HepG2 (cell line): Measurements from ENCODE around the gene SLC12A3. TPM values are rescaled to one million over a fixed set of nuclear protein-coding genes. Genes with fewer than 3 reads are reported as not detected.

Experiments used
- ATAC-seq: fragments of 200-7000 bp; cut with Tn5 transposase; 3 replicates; pipeline ENCODE4 v1.9.1; 2020; ENCODE audit warnings: mild to moderate bottlenecking, moderate library complexity
- BruUV-seq: library from RNA; stranded (reverse); fragments of 400-500 nt; replicated peaks from 2 replicates; lab custom pipeline; 2021; lab: Mats Ljungman, UMichigan
- CTCF ChIA-PET: fragments of 300-600 bp; formaldehyde crosslinking; extraction: SDS; loops from one replicate; lab custom pipeline; 2021; ENCODE audit warnings: low total read pairs, inconsistent platforms, low intra/inter-chr PET ratio; lab: Yijun Ruan, JAX
- POLR2A ChIA-PET: fragments of 350-600 bp; sonication (Branson Sonifier 250); formaldehyde crosslinking; loops from one replicate; lab custom pipeline; 2020; ENCODE audit warnings: antibody characterized with exemption, inconsistent platforms; lab: Yijun Ruan, JAX
- DNase-seq: peaks from one replicate; pipeline ENCODE4 v3.0.0-alpha.2; 2015; ENCODE audit warnings: low spot score
- FAIRE-seq: peaks from 3 replicates; lab custom pipeline; 2011; peaks lifted over from hg19 to GRCh38; lab: Jason Lieb, UNC
- H2AFZ ChIP-seq: one replicate; pipeline ENCODE4 v1.6.1; 2011; ENCODE audit warnings: low read length, inconsistent platforms
- H3K27ac ChIP-seq: fragments of 300-600 bp; 3 replicates; pipeline ENCODE4 v1.8.0; 2011; ENCODE audit warnings: mixed run types, mild to moderate bottlenecking, mixed read lengths, low read length, inconsistent platforms; ENCODE audit not compliant: insufficient read depth; ENCODE audit errors: extremely low read length
- H3K27me3 ChIP-seq, 2 experiments: fragments of 200-600 bp in 1 of 2; 2 replicates in 1 of 2; 3 replicates in 1 of 2; pipeline versions ENCODE4 v1.6.0 to v1.8.0; 2011; ENCODE audit warnings: low read length in 2 of 2, mild to moderate bottlenecking in 2 of 2, moderate library complexity in 2 of 2, inconsistent platforms in 1 of 2; ENCODE audit not compliant: insufficient read depth in 2 of 2, control insufficient read depth in 1 of 2
- H3K36me3 ChIP-seq, 2 experiments: fragments of 200-600 bp in 1 of 2; replicated peaks in 1 of 2; 2 replicates in 1 of 2; 3 replicates in 1 of 2; pipeline versions ENCODE4 v1.5.1 to v1.8.0; 2011; ENCODE audit warnings: low read length in 2 of 2, inconsistent platforms in 1 of 2; ENCODE audit not compliant: insufficient read depth in 2 of 2, control insufficient read depth in 1 of 2
- H3K4me1 ChIP-seq: 2 replicates; pipeline ENCODE4 v1.5.1; 2012; ENCODE audit warnings: low read length, inconsistent platforms; ENCODE audit not compliant: insufficient read depth
- H3K4me2 ChIP-seq: 2 replicates; pipeline ENCODE4 v1.6.0; 2011; ENCODE audit warnings: low read depth, low read length, inconsistent platforms
- H3K4me3 ChIP-seq, 3 experiments: fragments of 200-600 bp in 1 of 3; sonication (generic), shearing (Covaris generic) in 1 of 3; replicated peaks in 1 of 3; 2 replicates each; pipeline ENCODE4 v1.5.1; 2011 to 2016; ENCODE audit warnings: low read length in 3 of 3, inconsistent platforms in 2 of 3, low read depth in 2 of 3, mild to moderate bottlenecking in 2 of 3, control low read depth in 1 of 3, mixed read lengths in 1 of 3; ENCODE audit not compliant: insufficient read depth in 1 of 3
- H3K79me2 ChIP-seq: one replicate; pipeline ENCODE4 v1.6.1; 2011; ENCODE audit warnings: low read length, inconsistent platforms; ENCODE audit not compliant: insufficient read depth
- H3K9ac ChIP-seq: 2 replicates; pipeline ENCODE4 v1.6.0; 2011; ENCODE audit warnings: mild to moderate bottlenecking, low read depth, low read length, inconsistent platforms; ENCODE audit not compliant: insufficient read depth
- H3K9me3 ChIP-seq: 2 replicates; pipeline ENCODE4 v1.5.1; 2012; ENCODE audit warnings: mild to moderate bottlenecking, low read length
- H4K20me1 ChIP-seq: 2 replicates; pipeline ENCODE4 v1.6.0; 2011; ENCODE audit warnings: inconsistent platforms, mild to moderate bottlenecking, low read length, moderate library complexity; ENCODE audit not compliant: insufficient read depth
- AGO2 ChIP-seq: fragments of 200-400 bp; formaldehyde crosslinking; optimal IDR thresholded peaks from 2 replicates; pipeline ENCODE3; 2017; ENCODE audit warnings: mild to moderate bottlenecking, low read depth, low read length, moderate library complexity
- ATF2 ChIP-seq: sonication (generic); formaldehyde crosslinking; IDR thresholded peaks from 2 replicates; pipeline ENCODE4 v1.4.0; 2020; ENCODE audit warnings: missing genetic modification reagents
- HDAC2 ChIP-seq: sonication (generic); formaldehyde crosslinking; IDR thresholded peaks from 2 replicates; pipeline ENCODE4 v1.4.0; 2020; ENCODE audit warnings: missing genetic modification reagents
- IRF9 ChIP-seq: sonication (generic); formaldehyde crosslinking; IDR thresholded peaks from 2 replicates; pipeline ENCODE4 v1.8.0; 2022; ENCODE audit warnings: missing genetic modification reagents, mild to moderate bottlenecking, borderline replicate concordance
- SP5 ChIP-seq: IDR thresholded peaks from 2 replicates; pipeline ENCODE4 v1.6.1; 2016; ENCODE audit warnings: low read depth, borderline replicate concordance
- SRY ChIP-seq: sonication (generic); formaldehyde crosslinking; IDR thresholded peaks from 2 replicates; pipeline ENCODE4 v1.8.0; 2022; ENCODE audit warnings: mild to moderate bottlenecking, missing genetic modification reagents
- ZBTB38 ChIP-seq: sonication (generic); formaldehyde crosslinking; IDR thresholded peaks from 2 replicates; pipeline ENCODE4 v1.5.1; 2020; ENCODE audit warnings: mild to moderate bottlenecking, missing genetic modification reagents
- ZNF468 ChIP-seq: sonication (generic); formaldehyde crosslinking; IDR thresholded peaks from 2 replicates; pipeline ENCODE4 v1.8.0; 2022; ENCODE audit warnings: mild to moderate bottlenecking, moderate library complexity, missing genetic modification reagents
- ZNF687 ChIP-seq: sonication (generic); formaldehyde crosslinking; IDR thresholded peaks from 2 replicates; pipeline ENCODE4 v1.5.1; 2020; ENCODE audit warnings: mild to moderate bottlenecking, missing genetic modification reagents, moderate library complexity
- ZNF709 ChIP-seq: sonication (generic); formaldehyde crosslinking; IDR thresholded peaks from 2 replicates; pipeline ENCODE4 v1.5.0; 2020; ENCODE audit warnings: mild to moderate bottlenecking, missing genetic modification reagents
- WGBS: methylation state at CpG from one replicate; pipeline ENCODE4 v1.1.6; 2017; ENCODE audit warnings: low lambda C conversion rate; 5-methylcytosine and 5-hydroxymethylcytosine counted together
- in situ Hi-C: cut with HindIII; loops from 2 replicates; pipeline ENCODE4 v1.10.0; 2017; ENCODE audit warnings: low pct_unique_long_range_greater_than_20kb; ENCODE audit not compliant: extremely low pct_ligation_motif_present
- intact Hi-C: fragments of 100-400 bp; cut with micrococcal nuclease; formaldehyde crosslinking; loops from one replicate; pipeline ENCODE4 v1.10.0; 2022; ENCODE audit not compliant: unreplicated experiment
- polyA plus RNA-seq, 8 experiments: library from polyadenylated mRNA; depleted of rRNA in 3 of 8; stranded (reverse) in 7 of 8; unstranded in 1 of 8; fragments of >200 nt; fragmentation: Illumina TruSeq in 4 of 8; extraction: Trizol in 4 of 8; gene quantifications; 2 replicates each; pipeline versions ENCODE4 v1.2.1 to v1.2.3, GENCODE V29; 2011 to 2016; ENCODE audit warnings: low read depth in 4 of 8, missing spikeins in 1 of 8, mixed read lengths in 1 of 8; ENCODE audit not compliant: insufficient read depth in 1 of 8
- total RNA-seq, 5 experiments: library from RNA; depleted of rRNA; stranded (reverse); fragments of >200 nt; fragmentation: Illumina TruSeq; extraction: Trizol; gene quantifications; 2 replicates each; pipeline ENCODE4 v1.2.3, GENCODE V29; 2016; ENCODE audit warnings: low read depth in 1 of 5

SLC12A3 gene
- total and polyA plus RNA-seq, 2 of the 13 experiments (the other 11 are each of a cell fraction or from before 2014, with no cell fraction given) = 6.2 TPM; not detected in 1

- TF ChIP-seq ATF2 (CRISPR knock-in tag) = no peak
Observed at GRCh38 chr16:56866955-56867830, 2.2 kb downstream of the SLC12A3 start (continued).

GRCh38 chr16:56868175-56868574 is 3.2 kb downstream of the SLC12A3 start:
- in situ Hi-C loops = loop anchor here (5.0 kb wide), 2 partner anchors 76 to 84 kb away; no protein-coding TSS in a partner anchor
- CTCF ChIA-PET = interaction anchor here (2.0 to 2.4 kb wide), 3 partner anchors 11 to 83 kb away, joined by 6 to 27 read pairs (median 20); no protein-coding TSS in a partner anchor
- POLR2A ChIA-PET = interaction anchor here (1.0 to 2.4 kb wide), 4 partner anchors 54 to 77 kb away, joined by 3 to 11 read pairs (median 5); partner anchors contain the start of gene HERPUD1

More at GRCh38 chr16:56868175-56868574, 3.2 kb downstream of the SLC12A3 start:
- no TSS peak for BruUV-seq
- Histone ChIP-seq H2AFZ (peak overlapping the region; percentile 17), H4K20me1 (no peaks in the 10 kb centered on the region), H3K79me2 (no peaks in the 10 kb centered on the region), H3K27me3 (no peaks in the 10 kb centered on the region), H3K4me3 (peak overlapping the region in 1 of 3 experiments; percentile 50; a peak in 1 of 6 replicates), H3K36me3 (no peaks in the 10 kb centered on the region), H3K4me1 (peaks cover 46% of the 10 kb centered on the region), H3K27ac (no peak overlapping the region), H3K9me3 (no peaks in the 10 kb centered on the region), H3K4me2 (peak overlapping the region; percentile 64), H3K9ac (no peak overlapping the region; the same call in 1 of the 2 replicates)
- ATAC-seq = no peak; the same call in 2 of the 3 replicates
- intact Hi-C loops = loop anchor here (10.0 kb wide), 1 partner anchor 263 kb away; the partner anchor contains the start of gene MT2A
- no peak for DNase-seq
- TF ChIP-seq ZNF468 (CRISPR knock-in tag) (0 out of 2 replicates have a peak, but pooled peaks have one; percentile 35), SP5 (CRISPR knock-in tag) (no peak), IRF9 (CRISPR knock-in tag) (0 out of 2 replicates have a peak, but pooled peaks have one; percentile 58), HDAC2 (0 out of 2 replicates have a peak, but pooled peaks have one; percentile 22), AGO2 (no peak), ZNF687 (peak; percentile 45), ZNF709 (0 out of 2 replicates have a peak, but pooled peaks have one; percentile 32), SRY (CRISPR knock-in tag) (no peak), ZBTB38 (peak; percentile 52; the same call in 1 of the 2 replicates)
- no peak for FAIRE-seq
- 57% methylated on average over 7 of the region's 9 CpGs for WGBS
